Measurements from ENCODE around the gene IFT172. TPM values are rescaled to one million over a fixed set of nuclear protein-coding genes. Genes with fewer than 3 reads are reported as not detected.

The IFT172 gene, protein sequence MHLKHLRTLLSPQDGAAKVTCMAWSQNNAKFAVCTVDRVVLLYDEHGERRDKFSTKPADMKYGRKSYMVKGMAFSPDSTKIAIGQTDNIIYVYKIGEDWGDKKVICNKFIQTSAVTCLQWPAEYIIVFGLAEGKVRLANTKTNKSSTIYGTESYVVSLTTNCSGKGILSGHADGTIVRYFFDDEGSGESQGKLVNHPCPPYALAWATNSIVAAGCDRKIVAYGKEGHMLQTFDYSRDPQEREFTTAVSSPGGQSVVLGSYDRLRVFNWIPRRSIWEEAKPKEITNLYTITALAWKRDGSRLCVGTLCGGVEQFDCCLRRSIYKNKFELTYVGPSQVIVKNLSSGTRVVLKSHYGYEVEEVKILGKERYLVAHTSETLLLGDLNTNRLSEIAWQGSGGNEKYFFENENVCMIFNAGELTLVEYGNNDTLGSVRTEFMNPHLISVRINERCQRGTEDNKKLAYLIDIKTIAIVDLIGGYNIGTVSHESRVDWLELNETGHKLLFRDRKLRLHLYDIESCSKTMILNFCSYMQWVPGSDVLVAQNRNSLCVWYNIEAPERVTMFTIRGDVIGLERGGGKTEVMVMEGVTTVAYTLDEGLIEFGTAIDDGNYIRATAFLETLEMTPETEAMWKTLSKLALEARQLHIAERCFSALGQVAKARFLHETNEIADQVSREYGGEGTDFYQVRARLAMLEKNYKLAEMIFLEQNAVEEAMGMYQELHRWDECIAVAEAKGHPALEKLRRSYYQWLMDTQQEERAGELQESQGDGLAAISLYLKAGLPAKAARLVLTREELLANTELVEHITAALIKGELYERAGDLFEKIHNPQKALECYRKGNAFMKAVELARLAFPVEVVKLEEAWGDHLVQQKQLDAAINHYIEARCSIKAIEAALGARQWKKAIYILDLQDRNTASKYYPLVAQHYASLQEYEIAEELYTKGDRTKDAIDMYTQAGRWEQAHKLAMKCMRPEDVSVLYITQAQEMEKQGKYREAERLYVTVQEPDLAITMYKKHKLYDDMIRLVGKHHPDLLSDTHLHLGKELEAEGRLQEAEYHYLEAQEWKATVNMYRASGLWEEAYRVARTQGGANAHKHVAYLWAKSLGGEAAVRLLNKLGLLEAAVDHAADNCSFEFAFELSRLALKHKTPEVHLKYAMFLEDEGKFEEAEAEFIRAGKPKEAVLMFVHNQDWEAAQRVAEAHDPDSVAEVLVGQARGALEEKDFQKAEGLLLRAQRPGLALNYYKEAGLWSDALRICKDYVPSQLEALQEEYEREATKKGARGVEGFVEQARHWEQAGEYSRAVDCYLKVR (N-terminal part only)
- total RNA-seq, result 13.1 and 14.9 TPM in 2 replicates

DNA sequence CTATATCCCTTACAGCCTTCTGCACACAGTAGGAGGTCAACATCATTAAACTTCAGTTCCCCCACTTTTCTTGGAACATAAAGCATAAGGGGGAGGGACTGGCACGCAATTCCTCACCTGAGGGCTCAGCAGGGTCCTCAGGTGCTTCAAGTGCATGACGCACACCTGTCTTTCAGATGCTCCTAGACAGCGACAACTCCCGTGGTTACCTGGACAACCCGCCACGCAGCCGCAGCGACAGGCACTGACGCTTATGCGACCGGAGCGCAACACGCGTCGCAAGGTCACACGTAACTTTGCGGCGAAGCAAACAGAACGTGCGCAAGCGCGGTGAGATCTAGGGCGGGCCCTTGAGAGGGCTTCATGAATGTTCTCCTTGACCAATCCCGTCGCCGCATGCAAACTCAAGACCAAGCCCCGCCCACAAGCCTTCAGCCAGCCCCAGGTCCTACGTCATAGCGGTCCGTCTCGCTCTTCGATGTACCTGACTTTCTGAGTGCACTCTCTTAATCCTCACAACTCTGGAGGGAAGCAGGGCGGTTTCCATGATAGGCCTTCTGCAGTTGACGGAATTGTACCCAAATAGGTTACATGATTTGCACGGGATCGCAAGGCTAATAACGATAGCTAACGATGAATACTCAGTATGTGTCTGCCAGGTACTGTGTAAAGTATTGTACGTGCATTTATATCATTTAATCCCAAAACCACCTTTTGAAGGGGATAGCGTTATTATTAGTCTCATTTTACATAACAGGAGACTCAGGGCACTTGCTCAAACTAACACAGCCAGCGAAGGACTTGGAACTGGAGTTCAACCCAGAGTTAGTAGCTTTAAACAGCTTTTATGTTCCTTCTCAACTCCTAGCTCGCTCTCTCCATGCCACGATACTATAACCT, at the start of gene IFT172:
Gene IFT172 (minus strand): TSS at position 246 of the 900 bp plus-strand sequence. CDS start 90 bp downstream, at position 156.

DNA sequence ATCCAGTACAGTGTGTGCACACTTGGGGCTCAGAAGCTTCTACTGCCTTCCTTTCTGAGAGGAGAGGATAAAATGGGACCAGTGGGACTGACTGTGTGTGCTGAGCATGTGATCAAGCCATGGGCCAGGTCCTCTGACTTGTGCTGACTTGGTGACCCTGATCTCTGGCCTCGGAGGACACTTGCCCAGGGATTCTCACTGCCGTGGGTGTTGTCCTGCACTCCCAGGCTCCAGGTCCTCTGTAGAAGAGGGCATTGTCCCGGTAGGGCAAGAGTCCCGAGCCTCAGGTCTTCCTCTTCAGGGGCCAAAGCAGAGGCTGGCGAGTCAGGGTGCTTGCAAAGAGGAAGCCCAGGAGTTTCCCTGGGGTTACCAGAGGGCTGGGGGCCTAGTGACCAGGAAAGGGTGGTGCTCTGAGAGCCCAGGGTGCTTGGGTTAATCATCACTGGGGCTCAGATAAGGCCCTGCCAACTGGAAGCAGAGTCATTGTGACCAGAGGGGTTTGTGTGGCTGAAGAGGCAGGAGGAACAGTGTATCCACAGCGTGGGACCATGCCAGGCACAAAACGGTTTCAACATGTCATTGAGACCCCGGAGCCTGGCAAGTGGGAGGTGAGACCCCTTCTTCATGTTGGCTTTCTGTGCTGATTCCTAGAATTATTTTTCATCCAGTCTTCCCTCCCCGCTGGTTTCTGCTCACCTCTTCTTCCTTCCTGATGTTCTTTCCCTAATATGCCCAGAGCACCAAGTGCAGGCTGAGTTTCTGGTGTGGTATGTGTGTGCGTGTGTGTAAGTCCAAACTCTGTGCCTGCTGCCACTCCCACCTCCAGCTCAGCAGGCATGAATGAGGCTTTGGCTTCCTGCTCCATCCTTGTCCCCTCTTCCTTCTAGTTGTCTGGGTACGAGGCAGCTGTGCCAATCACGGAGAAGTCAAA, 7.1 kb upstream of the IFT172 start, which contains the start of gene GCKR:
Gene GCKR (plus strand): TSS at position 483 of the 931 bp plus-strand sequence. CDS start 66 bp downstream, at position 549.

DNA sequence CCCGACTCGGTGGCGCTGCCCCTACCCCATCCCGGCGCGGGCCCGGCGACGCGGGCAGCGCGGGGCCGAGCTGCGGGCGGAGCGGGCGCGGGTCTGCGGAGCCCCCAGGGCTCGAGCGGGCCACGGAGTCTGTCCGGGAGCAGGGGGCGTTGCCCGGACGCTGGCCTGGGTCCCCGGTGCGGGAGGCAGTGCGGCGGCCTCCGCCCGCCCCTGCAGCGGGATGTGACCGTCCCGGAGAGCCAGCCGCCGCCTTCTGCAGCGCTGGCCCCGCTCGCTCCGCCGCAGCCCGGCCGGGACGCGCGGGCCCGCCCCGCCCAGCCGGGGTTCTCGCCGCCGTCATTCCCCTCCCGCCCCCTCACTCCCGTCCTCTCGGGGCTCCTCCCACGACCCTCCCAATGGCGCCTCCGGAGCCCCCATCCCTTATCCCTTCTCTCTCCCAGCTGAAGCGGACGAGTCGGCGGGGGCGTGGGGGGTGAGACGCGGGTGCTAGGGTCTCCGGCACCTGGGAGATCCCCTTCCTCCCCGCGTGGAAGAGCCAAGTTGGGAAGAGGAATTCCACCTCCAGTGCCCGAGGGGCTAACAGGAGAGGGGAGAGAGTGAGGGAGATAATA, 5.5 kb upstream of the IFT172 start, which contains the start of gene FNDC4:
Gene FNDC4 (minus strand): TSS at position 257 of the 611 bp plus-strand sequence. CDS start 521 bp downstream, outside the sequence.

DNA sequence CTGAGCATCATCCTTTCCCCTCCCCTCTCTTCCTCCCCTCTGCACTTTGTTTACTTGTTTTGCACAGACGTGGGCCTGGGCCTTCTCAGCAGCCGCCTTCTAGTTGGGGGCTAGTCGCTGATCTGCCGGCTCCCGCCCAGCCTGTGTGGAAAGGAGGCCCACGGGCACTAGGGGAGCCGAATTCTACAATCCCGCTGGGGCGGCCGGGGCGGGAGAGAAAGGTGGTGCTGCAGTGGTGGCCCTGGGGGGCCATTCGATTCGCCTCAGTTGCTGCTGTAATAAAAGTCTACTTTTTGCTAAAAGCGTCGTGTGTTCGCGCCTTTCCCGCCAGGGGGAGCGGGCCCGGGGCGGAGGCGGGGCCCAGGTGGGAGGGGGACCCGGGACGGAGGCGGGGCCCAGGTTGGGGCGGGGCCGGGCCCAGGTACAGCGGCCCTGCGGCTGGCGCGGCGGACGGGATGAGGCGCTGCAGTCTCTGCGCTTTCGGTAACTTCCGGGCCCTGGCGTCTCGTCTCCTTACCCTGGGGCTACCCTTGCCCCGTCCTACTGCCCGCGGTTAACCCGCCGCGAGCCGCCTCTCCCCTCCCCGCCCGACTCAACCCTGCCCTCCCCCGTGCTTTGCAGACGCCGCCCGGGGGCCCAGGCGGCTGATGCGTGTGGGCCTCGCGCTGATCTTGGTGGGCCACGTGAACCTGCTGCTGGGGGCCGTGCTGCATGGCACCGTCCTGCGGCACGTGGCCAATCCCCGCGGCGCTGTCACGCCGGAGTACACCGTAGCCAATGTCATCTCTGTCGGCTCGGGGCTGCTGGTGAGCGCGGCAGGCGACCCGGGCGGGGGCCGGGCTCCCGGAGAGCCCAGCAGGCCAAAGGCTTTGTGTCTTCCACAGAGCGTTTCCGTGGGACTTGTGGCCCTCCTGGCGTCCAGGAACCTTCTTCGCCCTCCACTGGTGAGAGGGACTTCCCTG, 47.3 kb downstream of the IFT172 start, which contains the start of gene KRTCAP3:
Gene KRTCAP3 (plus strand): TSS at position 424 of the 962 bp plus-strand sequence. CDS start 32 bp downstream, at position 456.

DNA sequence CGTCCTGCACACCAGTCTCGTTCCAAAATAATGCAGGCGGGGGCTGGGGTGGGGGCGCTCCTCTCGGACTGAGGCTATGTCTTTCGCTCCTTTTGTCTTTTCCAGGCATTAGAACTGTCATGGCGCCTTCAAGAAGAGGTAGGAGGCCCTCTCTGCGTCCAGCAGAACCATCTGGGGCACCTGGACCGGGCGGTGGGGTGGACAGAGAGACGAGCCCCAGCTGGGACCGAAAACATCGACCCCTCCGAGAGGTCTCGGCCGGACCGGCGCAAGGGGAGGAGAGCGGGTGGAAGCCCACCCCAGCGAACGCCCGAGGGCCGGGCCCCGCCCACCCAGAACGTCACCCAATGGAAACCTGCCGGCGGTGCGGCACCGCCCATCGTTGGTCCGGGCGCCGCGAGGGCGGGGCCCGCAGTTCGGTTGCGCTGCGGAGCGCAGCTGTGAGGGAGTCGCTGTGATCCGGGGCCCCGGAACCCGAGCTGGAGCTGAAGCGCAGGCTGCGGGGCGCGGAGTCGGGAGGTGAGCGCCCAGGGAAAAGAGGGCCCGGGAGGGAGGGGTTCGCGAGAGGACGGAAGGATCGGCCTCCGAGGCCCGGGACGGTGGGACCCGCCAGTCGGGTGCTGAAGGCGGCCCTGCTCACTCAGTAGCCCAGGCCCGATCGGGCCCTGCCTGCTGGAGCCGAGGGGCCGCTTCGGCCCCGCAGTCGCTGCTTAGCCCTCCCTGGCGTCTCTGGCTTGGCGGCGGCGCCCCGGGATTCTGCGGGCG, 61.1 kb downstream of the IFT172 start, which contains the start of gene NRBP1:
Gene NRBP1 (plus strand): TSS at position 419 of the 765 bp plus-strand sequence. CDS start 4,643 bp downstream, outside the sequence.

DNA sequence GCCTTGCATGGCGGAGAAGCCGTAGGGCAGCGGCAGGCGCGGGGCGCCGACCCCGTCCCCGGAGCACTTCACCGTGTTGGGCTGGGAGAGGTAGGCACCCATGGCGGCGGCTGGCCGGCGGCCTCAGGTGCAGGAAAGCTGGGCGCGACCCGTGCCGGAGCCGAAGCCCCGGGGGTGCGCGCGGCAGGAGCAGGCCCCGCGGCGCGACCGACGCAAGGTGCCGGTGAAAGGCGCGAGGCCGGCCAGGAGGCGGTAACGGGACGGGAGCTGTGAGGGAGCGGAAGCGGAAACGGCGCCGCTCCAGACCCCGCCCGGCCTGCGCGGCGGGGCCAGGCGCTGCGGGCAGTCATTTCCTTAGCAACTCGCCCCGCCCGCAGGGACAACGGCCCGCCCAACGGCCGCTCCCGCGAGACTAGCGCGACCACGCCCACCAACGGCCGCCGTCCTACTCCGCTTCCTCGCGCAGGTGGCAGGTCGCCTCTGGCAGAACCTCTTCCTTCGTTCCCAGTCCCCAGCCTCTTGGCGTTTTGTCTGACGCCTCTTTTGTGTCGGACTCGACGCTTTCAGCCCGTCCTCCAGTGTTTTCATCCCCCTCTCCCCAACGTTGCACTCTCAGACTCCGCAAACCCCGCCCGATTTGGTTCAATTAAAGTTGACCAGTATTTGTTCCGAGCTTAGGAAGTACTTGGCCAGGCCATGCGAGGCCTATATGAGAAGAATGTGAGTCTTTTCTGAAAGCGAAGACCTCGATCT, 80.0 kb downstream of the IFT172 start, which contains the start of gene PPM1G:
Gene PPM1G (minus strand): TSS at position 271 of the 753 bp plus-strand sequence. CDS start 169 bp downstream, at position 102.

Small RNAs within 50 kb of the gene (small RNA-seq; reads per million reads assigned to genes)
- not detected for gene RNU6-986P

Other genes starting within 250 kb of the IFT172 start
- gene SLC30A3, start 226.7 kb downstream of the IFT172 start, total RNA-seq, result 0.11 TPM in 1 of 2 replicates, not detected in the other
- gene DNAJC5G, start 214.3 kb downstream of the IFT172 start, total RNA-seq, result not detected in 2 replicates
- gene TRIM54, start 207.3 kb downstream of the IFT172 start, total RNA-seq, result not detected in 2 replicates
- 0.22 and 2.0 TPM in 2 replicates for gene UCN, start 181.3 kb downstream of the IFT172 start, total RNA-seq
- gene MPV17, start 166.6 kb downstream of the IFT172 start, total RNA-seq, result 56.1 TPM in 2 replicates
- gene GTF3C2, start 133.0 kb downstream of the IFT172 start, total RNA-seq, result 43.6 and 52.2 TPM in 2 replicates
- 30.6 and 34.1 TPM in 2 replicates for gene EIF2B4, start 119.4 kb downstream of the IFT172 start, total RNA-seq
- gene SNX17, start 119.1 kb downstream of the IFT172 start, total RNA-seq, result 148 and 178 TPM in 2 replicates
- 10.5 and 11.4 TPM in 2 replicates for gene ZNF513, start 109.0 kb downstream of the IFT172 start, total RNA-seq
- 47.9 and 50.6 TPM in 2 replicates for gene PPM1G, start 80.2 kb downstream of the IFT172 start, total RNA-seq
- gene NRBP1, start 61.1 kb downstream of the IFT172 start, total RNA-seq, result 171 and 233 TPM in 2 replicates
- 8.2 and 22.0 TPM in 2 replicates for gene KRTCAP3, start 47.4 kb downstream of the IFT172 start, total RNA-seq
- gene FNDC4, start 5.5 kb upstream of the IFT172 start, total RNA-seq, result 11.0 and 12.1 TPM in 2 replicates
- 1.2 TPM in 1 of 2 replicates, not detected in the other for gene GCKR, start 7.1 kb upstream of the IFT172 start, total RNA-seq
- gene ZNF512, start 93.3 kb upstream of the IFT172 start, total RNA-seq, result 19.5 and 22.8 TPM in 2 replicates
- gene CCDC121, start 139.3 kb upstream of the IFT172 start, total RNA-seq, result 2.0 and 6.2 TPM in 2 replicates
- 27.5 and 43.5 TPM in 2 replicates for gene GPN1, start 139.3 kb upstream of the IFT172 start, total RNA-seq
- gene SUPT7L, start 173.9 kb upstream of the IFT172 start, total RNA-seq, result 36.1 and 36.4 TPM in 2 replicates
- gene SLC4A1AP, start 174.1 kb upstream of the IFT172 start, total RNA-seq, result 23.2 and 27.9 TPM in 2 replicates